Stimulated activated CD4-positive, alpha-beta T cell treated with anti-CD3 and anti-CD28 coated beads, Interleukin-4, amount 100 ng/mL, for 48 hours (primary cell): Measurements from ENCODE around the gene C17orf107.
A peak's percentile ranks its signal among the peaks of the same experiment; 100 is the strongest.
"Not testable (repeated sequence)": the region's sequence is repeated elsewhere in the genome, so short reads cannot be mapped to it uniquely, and the experiment has no call there.

Source experiments
- DNase-seq, 2 donors: peaks; one replicate each; pipeline ENCODE4 v3.0.0-alpha.2; 2020; ENCODE audit warnings: low read depth in 2 of 2

C17orf107 gene

DNA sequence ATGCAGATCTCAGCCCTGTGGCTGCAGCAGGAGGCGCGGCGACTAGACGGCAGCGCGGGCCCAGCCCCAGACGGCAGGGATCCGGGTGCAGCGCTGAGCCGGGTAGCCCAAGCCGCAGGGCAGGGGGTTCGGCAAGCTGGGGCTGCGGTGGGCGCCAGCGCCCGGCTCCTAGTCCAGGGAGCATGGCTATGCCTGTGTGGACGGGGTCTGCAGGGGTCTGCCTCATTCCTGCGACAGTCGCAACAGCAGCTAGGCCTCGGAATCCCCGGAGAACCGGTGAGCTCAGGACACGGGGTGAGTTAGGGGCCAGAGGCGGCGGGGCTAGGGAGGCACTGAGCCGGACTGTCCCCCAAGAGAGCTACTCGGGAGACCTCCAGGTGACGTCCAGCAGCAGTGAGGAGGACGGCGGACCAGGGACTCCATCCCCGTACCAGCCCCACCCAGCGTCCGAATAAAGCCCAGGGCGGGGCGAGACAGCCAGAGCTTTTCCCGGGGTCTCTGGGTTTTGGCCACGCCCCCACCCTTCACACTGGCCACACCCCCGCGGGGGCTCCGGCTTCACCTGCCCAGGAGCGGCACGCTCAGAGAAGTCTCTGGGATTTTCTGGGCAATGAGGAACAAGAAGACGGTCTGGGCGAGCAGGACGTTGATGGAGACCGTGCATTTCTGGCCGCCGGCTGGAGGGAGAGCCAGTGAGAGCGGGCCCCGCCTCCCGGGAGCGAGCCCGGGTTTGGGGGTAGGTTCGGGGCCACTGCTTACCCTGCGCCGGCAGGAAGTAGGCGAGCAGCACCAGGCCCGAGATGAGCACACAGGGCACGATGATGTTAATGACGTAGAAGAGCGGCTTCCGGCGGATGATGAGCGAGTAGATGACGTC is 1.1 kb downstream of the C17orf107 start:
- DNase-seq = no peak

DNA sequence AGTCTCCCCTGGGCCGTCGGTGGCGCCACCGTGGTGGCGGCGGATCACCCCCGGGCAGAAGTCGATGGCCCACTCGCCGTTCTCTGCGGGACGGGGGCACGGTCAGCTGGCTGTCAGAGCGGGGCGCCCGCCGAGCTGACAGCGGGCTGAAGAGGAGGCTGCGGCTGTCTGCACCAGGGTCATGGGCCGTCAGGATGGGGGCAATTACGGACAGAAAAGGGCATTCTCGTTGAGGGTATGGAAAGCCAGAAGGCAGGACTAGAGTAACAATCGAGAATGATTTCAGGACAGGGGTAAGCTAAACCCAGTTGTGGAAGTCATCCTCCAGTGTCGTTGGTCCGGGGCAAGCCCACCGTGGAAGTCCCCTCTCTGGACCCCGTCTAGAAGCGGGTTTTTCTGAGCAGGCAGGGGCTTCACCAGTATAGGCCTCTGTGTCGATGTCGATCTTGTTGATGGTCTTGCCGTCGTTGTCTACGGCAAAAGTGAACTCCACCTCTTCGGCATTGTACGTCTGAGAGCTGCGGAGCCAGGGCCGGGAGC is 1.8 kb downstream of the C17orf107 start:
- DNase-seq = no peak

DNA sequence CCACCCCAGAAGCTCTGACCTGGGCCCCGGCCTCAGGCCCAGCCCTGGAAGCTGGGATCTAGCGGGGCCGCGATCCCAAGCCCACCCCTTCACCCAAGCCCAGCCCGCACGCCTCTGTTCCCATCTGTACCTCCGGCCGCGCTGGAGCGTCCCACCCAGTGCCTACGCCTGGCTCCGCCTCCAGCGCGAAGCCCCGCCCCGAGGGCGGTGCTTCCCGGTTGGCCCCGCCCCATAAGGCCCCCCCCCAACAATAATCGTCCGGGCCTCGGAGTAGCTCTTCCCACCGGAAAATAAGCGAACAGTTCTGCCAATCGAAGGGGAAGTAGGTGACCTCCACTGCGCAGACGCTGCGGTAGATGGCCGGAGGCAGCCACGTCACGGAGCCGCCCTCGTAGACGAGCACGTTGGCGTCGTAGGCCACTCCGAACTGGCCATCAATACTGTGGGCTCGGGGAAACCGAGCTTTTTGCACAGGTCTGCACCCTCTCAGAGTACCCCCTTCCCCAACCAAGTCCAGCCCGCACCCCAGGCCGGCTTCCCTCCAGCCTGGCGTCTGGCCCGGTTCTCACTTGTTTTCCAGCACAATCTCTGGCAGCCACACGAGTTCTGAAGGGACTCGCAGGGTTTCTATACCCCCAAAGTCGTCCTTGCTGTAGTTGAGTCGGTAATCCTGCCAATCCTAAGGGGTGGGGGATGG is 2.5 kb downstream of the C17orf107 start:
- no peak for DNase-seq

DNA sequence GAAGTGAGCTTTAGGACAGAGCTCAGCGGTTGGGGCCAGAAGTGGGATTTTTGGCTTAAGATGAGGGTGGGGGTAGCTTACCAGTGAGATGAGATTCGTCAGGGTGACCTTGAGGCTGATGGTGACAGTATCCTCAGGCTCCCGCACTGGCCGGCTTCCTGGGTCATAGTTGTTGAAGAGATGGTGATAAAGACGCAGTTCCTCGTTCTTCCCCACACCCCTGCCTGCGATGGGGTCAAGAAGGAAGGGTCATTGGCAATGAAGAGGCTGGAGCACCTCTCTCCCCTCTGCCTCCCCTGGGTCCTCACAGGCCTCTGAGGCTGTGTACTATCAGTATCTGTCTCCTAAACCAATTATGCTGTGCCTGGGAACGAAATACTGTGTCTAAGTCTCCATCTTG is 3.2 kb downstream of the C17orf107 start:
- DNase-seq = no peak

DNA sequence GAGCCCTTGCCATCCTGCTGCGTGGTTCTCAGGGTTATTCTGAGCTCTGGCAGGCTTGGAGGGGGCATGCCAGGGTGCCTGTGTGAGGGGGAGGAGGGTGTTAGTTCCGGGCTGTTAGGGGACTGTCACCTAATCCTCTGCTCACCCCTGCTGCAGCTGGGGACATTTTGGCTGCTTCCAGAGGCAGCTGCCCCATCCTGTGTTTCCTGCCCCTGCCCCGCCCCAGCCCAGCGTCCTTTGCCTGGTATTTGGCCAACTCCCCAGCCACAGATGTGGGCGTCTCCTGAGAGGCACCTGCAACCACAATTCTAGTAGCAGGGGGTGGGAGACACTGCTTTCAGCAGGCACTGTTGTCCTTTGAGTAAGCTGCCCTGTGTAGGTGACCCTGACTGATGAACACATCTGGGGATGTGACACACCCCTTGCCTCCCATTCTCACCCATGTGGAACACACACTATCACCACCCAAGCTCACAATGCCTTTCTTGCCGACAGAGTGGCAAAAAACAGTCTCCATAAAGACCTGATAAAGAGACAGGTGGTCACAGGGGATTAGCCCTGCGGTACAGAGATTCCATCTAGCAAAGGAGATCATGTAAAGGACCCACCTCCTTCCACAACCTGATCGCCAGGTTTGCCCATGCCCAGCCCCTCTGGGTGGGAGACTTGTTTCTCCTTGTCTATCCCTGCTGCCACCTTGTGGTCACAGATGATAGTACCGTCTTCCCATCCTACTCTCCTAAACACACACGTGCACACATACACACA is 3.9 kb downstream of the C17orf107 start, which contains the start of gene CHRNE:
Gene CHRNE, minus strand, starts transcription at position 48 of the 768 bp plus-strand sequence. Its CDS starts 35 bp downstream, at position 13.
- peak; percentile 69 to 73 for DNase-seq

DNA sequence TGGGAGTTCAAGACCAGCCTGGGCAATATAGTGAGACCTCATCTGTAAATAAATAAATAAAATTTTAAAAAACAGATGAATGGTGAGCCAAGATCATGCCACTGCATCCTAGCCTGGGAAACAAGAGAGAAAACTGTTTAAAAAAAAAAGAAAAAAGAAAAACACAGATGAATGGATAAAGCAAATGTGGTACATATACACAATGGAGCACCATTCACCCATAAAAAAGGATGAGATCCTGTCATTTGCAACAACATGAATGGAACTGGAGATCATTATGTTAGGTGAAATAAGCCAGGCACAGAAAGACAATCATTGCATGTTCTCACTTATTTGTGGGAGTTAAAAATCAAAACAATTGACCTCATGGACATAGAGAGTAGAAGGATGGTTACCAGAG is 7.3 kb downstream of the C17orf107 start:
- not testable (repeated sequence) for DNase-seq

DNA sequence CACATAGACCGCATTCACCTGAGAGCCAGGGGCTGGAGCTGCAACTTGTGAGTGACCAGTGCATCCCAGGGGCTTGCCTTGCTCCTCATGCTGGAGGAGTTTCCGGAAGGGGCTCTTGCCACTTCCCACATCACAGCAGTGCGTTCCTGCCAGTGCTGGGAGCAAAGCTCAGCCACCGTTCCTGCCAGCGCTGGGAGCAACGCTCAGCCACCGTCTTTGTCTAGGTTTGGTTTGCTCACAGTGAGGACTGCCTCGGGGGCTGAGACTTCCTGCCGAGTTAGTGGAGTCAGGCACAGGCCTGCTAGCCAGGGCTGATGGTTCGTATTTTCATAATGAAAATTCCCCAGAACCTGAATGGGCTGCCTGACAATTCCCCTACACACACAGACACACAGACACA is 9.0 kb downstream of the C17orf107 start:
- DNase-seq = no peak

DNA sequence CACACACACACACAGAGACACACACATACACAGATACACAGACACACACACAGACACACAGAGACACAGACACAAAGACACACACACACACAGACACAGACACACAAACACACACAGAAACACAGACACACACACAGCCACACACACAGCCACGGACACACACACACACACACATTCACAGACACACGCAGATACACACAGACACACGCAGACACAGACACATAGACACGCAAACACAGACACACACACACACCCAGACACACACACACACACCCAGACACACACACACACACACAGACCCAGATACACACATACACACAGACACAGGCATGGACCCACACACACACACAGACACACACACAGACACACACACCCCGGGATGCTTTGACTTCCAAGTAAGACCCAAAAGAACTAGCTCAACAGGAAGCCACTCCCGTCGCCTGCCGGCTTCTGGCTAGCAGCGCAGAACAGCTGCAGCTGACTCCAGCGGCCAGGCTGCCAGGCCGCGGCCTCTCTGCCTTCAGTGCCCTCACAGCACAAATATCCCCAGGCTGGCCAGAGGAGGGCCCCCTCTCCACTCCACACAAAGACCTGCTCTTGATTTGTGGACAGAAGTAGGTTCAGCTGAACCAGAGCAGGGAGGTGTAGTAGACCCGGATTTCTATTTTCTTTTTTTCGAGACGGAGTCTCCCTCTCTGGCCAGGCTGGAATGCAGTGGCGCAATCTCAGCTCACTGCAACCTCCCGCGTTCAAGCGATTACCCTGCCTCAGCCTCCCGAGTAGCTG is 9.6 kb downstream of the C17orf107 start:
- DNase-seq = peak; percentile 47 to 62

DNA sequence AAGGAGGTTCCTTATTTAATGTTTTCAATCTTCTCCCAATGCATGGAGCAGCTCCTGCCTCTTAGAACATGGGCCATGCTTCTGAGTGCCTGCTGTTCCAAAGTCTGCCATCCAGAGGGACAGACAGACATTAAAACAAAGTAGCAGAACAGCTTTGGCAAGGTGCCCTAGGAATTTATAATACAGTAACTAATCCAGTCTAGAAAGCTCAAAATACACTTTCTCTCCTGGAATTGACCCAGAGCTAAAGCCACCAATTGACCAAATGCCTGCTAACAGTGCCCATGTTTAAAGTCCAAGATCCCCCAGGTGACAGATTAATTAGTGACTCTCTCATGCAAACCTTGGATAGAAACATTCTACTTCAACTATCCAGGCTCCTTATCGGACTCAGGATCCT is 14.7 kb downstream of the C17orf107 start:
- DNase-seq = no peak

DNA sequence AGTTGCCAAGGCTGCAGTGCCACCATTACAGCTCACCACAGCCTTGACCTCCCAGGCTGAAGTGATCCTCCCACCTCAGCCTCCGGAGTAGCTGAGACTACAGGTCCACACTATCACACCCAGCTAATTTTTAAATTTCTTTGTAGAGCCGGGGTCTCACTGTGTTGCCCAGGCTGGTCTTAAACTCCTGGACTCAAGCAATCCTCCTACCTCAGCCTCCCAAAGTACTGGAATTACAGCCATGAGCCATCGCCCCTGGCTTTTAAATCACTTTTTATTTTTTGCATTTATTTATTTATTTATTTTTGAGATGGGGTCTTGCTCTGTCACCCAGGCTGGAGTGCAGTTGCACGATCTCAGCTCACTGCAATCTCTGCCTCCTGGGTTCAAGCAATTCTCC is 15.2 kb downstream of the C17orf107 start:
- DNase-seq = not testable (repeated sequence)

DNA sequence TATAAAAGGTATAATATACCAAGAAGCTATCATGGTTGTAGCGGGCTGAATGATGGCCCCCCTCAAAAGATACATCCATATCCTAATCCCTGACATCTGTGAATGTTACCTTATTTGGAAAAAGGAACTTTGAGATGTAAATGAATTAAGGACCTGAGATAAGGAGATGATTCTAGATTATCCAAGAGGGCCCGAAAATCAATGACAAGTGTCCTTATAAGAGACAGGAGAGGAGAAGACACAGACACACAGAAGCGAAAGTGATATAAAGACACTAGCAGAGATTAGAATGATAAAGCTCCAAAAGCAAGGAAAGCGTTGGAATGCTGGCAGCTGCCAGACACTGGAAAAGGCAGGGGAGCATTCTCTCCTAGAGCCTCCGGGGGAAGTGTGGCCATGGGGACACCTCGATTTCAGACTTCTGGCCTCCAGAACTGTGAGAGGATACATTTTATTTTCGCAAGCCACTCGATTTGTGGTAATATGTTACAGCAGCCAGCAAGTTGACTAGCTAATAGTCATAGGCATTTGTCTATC is 20.2 kb downstream of the C17orf107 start:
- no peak for DNase-seq

DNA sequence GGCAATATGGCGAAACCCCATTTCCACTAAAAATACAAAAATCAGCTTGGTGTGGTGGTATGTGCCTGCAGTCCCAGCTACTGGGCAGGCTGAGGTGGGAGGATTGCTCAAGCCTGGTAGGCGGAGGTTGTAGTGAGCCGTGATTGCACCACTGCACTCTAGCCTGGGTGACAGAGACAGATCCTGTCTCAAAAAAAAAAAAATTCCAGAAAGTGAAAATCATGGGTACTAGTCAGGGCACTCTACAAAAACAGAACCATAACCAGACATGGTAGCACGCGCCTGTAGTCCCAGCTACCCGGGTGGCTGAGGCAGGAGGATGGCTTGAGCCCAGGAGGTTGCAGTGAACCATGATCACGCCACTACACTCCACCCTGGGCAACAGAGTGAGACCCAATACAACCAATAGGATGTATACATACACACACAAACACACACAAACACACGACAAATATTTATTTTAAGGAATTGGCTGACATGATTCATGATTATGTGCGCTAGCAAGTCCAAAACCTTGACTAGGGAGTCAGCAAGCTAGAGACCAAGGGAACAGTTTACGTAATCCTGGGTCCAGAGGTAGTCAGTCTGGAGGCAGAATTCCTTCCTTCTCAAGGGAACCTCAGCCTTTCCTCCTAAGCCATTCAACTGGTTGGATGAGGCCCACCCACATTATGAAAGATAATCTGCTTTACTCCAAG is 21.2 kb downstream of the C17orf107 start:
- DNase-seq = no peak

DNA sequence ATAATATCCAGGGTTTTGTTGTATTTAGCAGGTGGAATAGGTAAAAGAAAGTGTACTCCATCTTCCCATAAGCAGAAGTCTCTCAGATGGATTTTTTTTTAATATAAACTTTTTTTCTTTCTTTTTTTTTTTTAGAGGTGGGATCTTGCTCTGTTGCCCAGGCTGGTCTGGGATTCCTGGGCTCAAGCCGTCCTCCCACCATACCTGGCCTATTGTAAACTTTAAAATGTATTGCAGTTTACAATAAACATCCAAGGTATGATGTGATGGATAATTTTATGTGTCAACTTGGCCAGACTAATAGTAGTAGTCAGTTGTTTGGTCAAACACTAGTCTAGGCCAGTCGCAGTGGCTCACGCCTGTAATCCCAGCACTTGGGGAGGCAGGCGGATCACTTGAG is 22.0 kb downstream of the C17orf107 start:
- no peak for DNase-seq

DNA sequence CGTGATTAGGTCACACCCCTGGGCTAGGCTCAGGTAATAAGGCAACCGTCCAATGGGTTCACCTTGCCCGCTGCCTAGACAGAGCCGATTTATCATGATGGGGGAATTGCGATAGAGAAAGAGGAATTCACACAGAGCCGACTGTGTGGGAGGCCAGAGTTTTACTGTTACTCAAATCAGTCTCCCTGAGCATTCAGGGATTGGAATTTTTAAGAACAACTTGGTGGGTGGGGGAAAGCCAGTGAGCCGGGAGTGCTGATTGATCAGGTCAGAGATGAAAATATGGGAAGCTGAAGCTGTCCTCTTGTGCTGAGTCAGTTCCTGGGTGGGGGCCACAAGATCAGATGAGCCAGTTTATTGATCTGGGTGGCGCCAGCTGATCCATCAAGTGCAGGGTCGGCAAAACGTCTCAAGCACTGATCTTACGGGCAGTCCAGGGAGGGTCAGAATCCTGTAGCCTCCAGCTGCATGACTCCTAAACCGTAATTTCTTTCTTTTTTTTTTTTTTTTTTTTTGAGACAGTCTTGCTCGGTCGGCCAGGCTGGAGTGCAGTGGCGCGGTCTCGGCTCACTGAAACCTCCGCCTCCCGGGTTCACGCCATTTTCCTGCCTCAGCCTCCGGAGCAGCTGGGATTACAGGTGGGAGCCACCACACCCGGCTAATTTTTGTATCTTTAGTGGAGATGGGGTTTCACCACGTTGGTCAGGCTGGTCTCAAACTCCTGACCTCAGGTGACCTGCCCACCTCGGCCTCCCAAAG is 27.4 kb downstream of the C17orf107 start:
- not testable (repeated sequence) for DNase-seq

DNA sequence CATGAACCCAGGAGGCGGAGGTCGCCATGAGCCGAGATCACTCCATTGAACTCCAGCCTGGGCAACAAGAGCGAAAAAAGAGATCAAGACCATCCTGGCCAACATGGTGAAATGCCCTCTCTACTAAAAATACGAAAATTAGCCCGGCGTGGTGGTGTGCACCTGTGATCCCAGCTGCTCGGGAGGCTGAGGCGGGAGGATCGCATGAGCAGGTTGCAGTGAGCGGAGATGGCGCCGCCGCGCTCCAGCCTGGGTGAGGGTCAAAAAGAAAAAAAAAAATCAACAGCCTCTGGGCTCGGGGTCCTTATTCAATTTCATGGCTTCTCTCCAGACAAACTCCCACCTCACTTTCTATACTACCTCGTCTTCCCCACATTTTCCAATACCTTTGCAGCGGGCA is 29.5 kb downstream of the C17orf107 start:
- no peak for DNase-seq

DNA sequence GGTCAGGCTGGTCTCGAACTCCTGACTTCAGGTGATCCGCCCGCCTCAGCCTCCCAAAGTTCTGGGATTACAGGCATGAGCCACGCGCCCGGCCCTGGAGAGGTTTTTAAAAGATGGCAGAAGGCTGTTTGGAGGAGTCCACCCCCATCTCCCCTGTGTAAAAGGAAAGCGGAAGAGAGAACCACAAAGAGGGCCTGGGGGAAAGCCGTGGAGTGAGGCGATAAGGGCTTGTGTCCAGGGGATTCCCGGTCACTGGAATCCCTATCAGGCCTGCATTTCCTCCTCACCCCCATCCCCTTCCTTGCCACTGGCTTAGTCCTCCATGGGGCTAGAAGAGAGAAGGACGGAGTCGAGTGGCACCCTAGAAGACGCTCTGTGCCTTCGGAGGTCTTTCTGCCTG is 32.6 kb downstream of the C17orf107 start, which contains the start of gene GP1BA:
Gene GP1BA, plus strand, starts transcription at position 315 of the 400 bp plus-strand sequence. CDS start 328 bp downstream, outside the sequence.
- DNase-seq = no peak

DNA sequence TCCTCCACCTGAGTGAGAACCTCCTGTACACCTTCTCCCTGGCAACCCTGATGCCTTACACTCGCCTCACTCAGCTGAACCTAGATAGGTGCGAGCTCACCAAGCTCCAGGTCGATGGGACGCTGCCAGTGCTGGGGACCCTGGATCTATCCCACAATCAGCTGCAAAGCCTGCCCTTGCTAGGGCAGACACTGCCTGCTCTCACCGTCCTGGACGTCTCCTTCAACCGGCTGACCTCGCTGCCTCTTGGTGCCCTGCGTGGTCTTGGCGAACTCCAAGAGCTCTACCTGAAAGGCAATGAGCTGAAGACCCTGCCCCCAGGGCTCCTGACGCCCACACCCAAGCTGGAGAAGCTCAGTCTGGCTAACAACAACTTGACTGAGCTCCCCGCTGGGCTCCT is 33.4 kb downstream of the C17orf107 start:
- no peak for DNase-seq

DNA sequence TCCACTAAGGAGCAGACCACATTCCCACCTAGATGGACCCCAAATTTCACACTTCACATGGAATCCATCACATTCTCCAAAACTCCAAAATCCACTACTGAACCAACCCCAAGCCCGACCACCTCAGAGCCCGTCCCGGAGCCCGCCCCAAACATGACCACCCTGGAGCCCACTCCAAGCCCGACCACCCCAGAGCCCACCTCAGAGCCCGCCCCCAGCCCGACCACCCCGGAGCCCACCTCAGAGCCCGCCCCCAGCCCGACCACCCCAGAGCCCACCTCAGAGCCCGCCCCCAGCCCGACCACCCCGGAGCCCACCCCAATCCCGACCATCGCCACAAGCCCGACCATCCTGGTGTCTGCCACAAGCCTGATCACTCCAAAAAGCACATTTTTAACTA is 34.3 kb downstream of the C17orf107 start:
- no peak for DNase-seq
